ENCODE data around the gene ECHDC3.

Gene ECHDC3

GRCh38 chr10:11782793-11783557 is 40.8 kb downstream of the ECHDC3 start:
- DNase-seq (ENCODE audit: low read depth): no peak

GRCh38 chr10:11783558-11783865 is 41.3 kb downstream of the ECHDC3 start:
- DNase-seq (ENCODE audit: low read depth): no peak

GRCh38 chr10:11787374-11787773 is 45.2 kb downstream of the ECHDC3 start:
- no peak for DNase-seq (ENCODE audit: low read depth)

GRCh38 chr10:11787846-11788245 is 45.7 kb downstream of the ECHDC3 start:
- DNase-seq (ENCODE audit: low read depth): no peak

GRCh38 chr10:11789306-11789705 is 47.1 kb downstream of the ECHDC3 start:
- DNase-seq (ENCODE audit: low read depth): no peak

DNA sequence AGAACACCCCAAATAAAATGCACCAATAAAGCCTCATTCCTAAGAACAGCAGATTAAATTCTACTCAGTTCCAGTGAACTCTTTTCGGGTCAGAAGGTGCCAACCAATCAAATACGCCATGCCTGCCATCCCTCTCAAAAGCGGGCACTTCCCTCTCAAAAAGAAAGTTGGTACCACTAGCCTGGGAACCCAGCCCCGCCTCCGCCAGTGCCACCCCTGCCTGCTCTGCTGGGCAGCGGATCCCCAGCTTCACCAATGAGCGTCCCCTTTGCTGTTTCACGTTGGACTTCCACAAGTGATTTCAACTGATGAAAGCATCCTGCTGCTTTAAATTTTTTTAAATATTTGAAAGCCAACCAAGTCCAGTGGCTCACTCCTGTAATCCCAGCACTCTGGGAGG is 47.8 kb downstream of the ECHDC3 start:
- DNase-seq (ENCODE audit: low read depth): no peak

DNA sequence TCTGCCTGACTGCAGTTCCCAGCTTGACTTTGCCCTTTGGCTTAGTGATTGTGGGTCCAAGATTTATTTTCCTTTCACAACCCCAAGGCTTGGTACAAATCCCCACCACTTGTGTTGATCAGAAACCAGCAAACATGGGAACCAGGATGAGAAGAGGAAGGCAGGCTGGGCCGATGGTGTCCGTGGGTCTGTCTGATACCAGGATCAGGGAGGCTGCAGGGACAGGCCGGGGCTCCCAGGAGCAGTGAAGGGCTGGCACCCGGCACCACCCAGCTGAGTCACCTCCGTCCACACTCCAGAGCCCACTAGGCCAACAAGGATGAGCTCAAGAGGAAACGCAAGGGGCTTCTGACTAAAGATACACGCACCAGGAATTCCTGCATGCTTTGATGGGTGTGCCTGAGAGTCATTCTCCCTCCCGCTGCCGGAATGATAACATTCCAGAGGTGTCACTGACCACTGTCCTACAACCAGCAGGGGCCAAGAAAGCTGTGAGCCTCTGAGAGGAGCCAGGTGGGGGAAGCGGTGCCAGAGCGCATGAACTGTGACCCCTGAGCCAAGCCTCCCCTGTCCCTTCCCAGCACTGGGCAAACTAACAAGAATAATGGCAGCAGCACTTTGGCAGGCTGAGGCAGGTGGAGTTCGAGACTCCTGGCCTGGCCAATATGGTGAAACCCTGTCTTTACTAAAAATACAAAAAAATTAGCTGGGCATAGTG is 51.7 kb downstream of the ECHDC3 start:
- DNase-seq (ENCODE audit: low read depth): peak; percentile 51

- DNase-seq (ENCODE audit: low read depth): no peak
Measured at GRCh38 chr10:11794566-11794965, 52.4 kb downstream of the ECHDC3 start.

- no peak for DNase-seq (ENCODE audit: low read depth)
Measured at GRCh38 chr10:11795101-11795920, 53.1 kb downstream of the ECHDC3 start.

- DNase-seq (ENCODE audit: low read depth): no peak
Measured at GRCh38 chr10:11796474-11796873, 54.3 kb downstream of the ECHDC3 start.

DNA sequence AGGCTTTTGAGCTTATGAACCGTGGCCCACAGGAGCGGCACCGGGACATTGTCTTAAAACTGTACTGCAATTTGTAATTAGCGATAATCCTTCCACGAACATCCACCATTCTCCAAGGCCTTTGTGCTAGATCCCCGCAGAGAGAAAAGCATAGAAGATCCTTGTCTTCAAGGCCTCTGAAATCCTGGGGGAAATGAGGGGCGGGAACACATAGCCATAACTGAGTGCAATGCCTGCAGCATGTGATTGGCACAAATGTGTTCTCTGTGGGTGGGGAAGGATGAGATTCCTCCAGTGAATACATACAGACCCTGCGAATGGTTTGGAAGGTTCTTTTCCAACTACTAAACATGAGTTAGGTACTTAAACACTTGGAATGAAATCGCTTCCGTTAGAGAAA is 55.1 kb downstream of the ECHDC3 start:
- no peak for DNase-seq (ENCODE audit: low read depth)

DNA sequence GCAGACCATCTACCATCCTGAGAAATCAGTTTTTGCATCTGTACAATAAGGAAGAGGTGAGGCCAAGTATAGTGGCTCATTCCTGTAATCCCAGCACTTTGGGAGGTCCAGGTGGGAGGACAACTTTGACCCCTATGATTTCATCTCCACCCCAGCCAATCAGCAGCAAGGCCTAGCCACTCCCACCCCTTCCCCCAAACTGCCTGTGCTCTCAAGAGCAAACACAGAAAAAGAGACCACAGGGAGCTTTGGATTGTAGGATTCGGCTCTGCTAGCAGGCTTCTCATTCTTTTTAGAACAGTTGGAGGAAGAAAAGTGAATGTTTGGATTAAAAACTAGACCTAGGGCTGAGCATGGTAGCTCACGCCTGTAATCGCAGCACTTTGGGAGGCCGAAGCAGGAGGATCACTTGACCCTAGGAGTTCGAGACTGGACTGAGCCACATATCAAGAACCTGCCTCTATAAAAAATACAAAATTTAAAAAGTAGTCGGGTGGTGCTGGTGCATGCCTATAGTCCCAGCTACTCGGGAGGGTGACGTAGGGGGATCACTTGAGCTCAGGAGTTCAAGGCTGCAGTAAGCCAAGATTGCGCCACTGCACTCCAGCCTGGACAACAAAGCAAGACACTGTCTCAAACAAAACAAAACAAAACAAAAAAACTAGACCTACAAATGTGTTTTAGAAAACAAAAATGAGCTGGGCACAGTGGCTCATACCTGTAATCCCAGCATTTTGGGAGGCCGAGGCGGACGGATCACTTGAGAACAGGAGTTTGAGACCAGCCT is 55.9 kb downstream of the ECHDC3 start:
- DNase-seq (ENCODE audit: low read depth): no peak

DNA sequence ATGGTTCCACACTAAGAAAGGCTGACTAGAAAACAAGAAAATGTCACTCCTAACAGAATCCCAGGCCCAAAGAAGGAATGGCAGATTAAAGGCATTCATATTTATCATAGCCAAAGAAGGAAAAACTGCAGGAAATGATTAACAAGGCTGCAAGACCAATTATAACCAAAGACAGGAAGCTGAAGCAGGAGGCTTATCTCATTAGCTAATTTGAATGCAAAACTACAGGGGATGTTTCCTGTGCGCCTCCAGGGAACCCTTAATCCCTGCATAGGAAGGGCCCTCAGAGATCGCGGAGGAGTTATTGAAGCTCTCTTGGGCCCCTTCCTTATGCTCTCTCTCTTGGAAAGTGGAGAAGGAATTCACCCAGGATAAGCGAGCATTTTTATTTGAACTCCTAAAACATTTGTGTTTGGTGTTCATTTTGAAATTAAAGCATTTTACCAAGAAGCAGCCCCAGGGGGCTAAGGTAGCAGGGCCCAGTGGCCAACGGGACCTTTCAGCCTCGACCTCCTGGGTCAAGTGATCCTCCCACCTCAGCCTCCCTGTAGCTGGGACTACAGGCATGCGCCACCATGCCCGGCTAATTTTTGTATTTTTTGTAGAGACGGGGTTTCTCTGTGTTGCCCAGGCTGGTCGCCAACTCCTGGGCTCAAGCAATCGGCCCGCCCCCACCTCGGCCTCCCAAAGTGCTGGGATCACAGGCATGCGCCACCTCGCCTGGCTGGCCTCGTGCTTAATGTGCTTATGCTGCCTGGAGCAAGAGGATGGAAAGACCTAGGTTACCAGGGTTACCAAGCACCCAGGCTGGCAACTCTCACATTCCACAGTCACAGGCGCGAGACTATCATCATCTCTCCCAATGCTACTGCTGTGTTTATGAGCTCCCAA is 56.9 kb downstream of the ECHDC3 start:
- no peak for DNase-seq (ENCODE audit: low read depth)

DNA sequence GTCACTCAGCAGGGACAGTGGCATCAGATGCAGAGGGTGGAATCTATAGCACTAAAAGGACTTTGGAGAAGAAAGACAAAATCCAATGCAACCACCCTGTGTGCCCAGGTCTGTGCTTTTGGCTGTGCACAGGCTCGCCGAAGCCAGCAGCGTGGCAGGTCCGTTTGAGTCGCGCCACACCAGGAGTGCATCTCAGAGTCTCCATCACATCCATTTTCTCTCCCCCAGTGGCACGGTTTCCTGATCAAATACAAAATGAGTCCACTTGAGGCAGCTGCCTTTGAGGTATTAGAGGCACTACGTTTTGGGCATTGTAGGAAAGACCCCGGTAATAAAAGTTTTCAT is 57.5 kb downstream of the ECHDC3 start:
- no peak for DNase-seq (ENCODE audit: low read depth)

DNA sequence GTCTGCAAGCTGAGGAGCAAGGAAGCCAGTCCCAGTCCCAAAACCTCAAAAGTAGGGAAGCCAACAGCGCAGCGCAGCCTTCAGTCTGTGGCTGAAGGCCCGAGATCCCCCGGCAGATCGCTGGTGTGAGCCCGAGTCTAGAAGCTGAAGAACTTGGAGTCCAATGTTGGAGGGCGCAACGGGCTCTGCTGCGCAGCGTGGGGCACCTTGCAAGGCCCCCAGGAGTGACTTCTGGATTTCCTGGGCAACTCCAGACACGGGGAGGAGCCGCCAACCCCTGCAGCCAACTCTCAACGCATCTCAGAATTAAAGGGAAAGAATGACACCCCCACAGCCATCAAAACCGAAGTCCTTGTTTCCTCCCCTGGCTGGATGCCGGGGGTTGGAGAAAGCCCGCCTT is 62.2 kb downstream of the ECHDC3 start:
- DNase-seq (ENCODE audit: low read depth): no peak

- DNase-seq (ENCODE audit: low read depth): no peak
Measured at GRCh38 chr10:11805792-11806191, 63.6 kb downstream of the ECHDC3 start.

DNA sequence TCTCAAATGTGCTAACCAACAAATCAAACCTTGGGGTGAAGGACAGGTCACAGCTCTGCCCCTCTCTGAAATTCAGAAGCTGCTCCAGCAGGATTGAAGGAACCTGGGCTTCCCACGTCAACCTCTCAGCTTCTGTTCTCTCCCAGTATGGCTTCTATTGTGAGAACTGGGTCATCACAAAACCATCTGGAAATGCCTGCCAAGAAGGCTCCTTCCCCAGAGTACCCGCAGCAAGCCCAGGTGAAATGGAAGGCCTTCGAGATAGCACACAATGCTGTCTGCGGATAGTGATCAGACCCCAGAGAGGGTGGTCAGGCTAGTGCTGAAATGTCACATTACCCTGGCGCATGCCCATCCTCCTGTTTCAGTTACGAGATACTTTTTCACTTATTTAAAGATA is 64.5 kb downstream of the ECHDC3 start:
- DNase-seq (ENCODE audit: low read depth): no peak

- no peak for DNase-seq (ENCODE audit: low read depth)
Measured at GRCh38 chr10:11808808-11809207, 66.6 kb downstream of the ECHDC3 start.

DNA sequence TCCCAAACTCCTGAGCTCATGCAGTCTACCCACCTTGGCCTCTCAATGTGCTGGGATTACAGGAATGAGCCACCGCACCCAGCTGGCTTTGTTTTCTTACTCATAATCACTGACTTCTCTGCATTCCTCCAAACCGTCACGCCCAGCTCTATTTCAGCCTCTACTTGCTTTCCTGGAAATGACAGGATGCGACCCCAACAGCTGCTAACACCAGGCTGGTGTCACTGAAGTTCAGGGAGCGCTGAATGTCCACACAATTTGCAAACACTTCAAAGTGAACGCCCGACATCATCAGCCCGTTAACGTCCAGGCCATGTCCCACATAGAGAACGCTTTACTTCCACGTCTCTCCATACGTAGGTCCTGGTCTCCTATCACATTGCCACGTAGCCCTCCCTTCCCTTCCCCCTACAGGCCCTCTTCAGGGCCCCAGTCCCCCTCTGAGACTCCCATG is 68.2 kb downstream of the ECHDC3 start:
- DNase-seq (ENCODE audit: low read depth): peak; percentile 48

GRCh38 chr10:11810973-11811372 is 68.8 kb downstream of the ECHDC3 start:
- no peak for DNase-seq (ENCODE audit: low read depth)

GRCh38 chr10:11813177-11813576 is 71.0 kb downstream of the ECHDC3 start:
- DNase-seq (ENCODE audit: low read depth): no peak
